Astrocyte (in vitro differentiated cells and primary cell): ENCODE data around the gene BORCS5.

ENCODE experiments used
- CTCF ChIP-seq: IDR thresholded peaks from 2 replicates; pipeline ENCODE4 v1.5.1; 2011; ENCODE audit warnings: low read depth, mild to moderate bottlenecking, inconsistent platforms, low read length, moderate library complexity; ENCODE audit not compliant: insufficient read depth
- EZH2 ChIP-seq: IDR thresholded peaks from 2 replicates; pipeline ENCODE4 v1.6.1; 2012; ENCODE audit warnings: mild to moderate bottlenecking, low read length, inconsistent platforms; ENCODE audit not compliant: insufficient read depth

- TF ChIP-seq CTCF: no peak
- no peak for TF ChIP-seq EZH2
These were observed 51.4 kb downstream of the BORCS5 start for GRCh38 chr12:12408265-12408690.
